Activated T-cell treated with anti-CD3 and anti-CD28 coated beads for 24 hours (primary cell): ENCODE results near the gene HK3.

Experiments
- DNase-seq: peaks from one replicate; pipeline ENCODE4 v3.0.0-alpha.2; 2020; ENCODE audit warnings: low read depth

Gene HK3, protein sequence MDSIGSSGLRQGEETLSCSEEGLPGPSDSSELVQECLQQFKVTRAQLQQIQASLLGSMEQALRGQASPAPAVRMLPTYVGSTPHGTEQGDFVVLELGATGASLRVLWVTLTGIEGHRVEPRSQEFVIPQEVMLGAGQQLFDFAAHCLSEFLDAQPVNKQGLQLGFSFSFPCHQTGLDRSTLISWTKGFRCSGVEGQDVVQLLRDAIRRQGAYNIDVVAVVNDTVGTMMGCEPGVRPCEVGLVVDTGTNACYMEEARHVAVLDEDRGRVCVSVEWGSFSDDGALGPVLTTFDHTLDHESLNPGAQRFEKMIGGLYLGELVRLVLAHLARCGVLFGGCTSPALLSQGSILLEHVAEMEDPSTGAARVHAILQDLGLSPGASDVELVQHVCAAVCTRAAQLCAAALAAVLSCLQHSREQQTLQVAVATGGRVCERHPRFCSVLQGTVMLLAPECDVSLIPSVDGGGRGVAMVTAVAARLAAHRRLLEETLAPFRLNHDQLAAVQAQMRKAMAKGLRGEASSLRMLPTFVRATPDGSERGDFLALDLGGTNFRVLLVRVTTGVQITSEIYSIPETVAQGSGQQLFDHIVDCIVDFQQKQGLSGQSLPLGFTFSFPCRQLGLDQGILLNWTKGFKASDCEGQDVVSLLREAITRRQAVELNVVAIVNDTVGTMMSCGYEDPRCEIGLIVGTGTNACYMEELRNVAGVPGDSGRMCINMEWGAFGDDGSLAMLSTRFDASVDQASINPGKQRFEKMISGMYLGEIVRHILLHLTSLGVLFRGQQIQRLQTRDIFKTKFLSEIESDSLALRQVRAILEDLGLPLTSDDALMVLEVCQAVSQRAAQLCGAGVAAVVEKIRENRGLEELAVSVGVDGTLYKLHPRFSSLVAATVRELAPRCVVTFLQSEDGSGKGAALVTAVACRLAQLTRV

GRCh38 chr5:176899296-176899891 lies at the start of gene HK3:
Gene HK3, minus strand, starts transcription at chr5:176899346. Its CDS starts 3,187 bp downstream, at chr5:176896159.
- no peak for DNase-seq

DNA sequence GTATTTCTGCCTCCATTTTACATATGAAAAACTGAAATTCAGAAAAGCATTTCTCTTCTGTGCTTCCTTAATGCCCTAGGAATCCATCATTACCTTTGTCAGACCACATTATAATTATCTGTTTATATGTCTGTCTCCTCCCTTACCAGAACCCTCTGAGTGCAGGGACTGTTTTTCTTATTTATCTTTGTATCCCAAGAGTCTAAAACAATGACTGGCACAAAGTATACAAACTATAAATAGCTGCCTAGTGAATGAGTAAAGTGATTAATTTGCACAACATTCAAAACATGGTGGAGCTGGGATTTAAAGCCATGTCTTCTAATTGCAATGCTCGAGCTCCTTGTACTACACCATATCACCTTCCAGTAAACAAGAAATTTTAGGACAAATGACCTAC lies 49.3 kb upstream of the HK3 start:
- DNase-seq: no peak

GRCh38 chr5:176947847-176948246 lies 48.7 kb upstream of the HK3 start:
- DNase-seq: no peak

DNA sequence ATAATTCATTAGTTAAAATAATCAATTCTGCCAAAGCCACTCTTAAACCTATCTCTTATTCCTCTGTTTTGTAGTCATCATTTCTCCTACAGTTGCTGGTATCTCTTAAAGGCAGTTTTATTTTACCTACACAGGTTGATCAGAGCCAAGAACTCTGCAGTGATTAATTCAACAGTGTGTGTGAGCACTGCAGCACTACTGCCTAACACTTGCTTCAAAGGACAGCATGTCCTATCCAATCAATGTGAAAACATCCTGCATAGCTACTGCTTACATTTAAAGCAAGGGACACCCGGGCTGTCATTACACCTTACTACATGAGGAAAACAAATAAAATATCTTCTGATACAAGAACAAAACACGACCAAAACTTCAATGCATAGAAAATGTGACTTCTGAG lies 45.1 kb upstream of the HK3 start:
- no peak for DNase-seq

GRCh38 chr5:176943816-176944215 lies 44.7 kb upstream of the HK3 start:
- DNase-seq: no peak

DNA sequence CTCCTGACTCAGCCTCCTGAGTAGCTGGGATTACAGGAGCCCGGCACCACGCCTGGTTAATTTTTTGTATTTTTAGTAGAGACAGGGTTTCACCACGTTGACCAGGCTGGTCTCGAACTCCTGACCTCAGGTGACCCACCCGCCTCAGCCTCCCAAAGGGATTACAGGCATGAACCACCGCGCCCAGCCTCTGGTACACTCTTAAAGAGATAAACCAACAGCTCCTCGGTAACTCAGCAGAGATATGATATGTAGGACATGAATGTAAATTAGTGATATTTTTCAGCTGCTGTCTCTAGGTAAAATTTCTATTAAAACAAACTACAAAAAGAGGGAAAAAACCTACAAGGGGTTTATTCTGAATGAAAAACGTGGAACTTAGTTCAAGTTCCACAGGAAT lies 42.8 kb upstream of the HK3 start:
- no peak for DNase-seq

DNA sequence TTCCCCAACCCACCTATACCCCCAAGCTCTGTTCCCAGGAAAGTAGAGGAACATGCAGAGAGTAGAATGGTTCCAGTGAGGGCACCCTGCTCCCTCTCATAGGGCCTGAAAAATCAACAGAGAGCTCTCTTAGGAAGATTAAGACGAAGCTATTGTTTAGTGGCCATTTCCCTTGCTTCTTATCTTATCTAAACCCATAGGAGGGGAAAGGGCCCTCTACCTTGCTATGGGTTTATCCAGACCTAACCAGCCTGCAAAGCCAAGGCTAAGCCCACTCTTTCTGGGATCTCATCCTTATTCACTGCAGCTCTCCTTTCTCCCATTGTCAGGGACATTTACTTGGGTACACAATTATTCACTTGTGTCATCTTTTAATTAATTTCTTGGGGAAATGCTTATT lies 39.3 kb upstream of the HK3 start:
- DNase-seq: no peak

DNA sequence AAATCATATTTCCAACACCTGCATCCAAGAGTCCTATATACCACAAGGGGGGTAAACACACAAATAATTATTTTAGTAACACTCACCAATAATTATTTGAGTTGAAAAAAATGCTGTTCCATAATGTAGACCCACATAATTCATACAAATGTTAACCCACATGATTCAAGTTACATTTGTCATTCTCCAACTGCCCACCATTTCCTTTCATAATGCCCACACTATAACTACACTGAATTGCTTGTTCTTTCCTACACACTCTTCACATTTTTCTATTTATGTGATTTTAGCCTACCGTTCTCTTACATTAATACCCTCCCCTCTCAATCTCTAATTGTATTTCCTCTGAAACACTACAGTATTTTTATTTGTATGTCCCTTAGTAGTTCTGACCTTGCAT lies 35.9 kb upstream of the HK3 start:
- no peak for DNase-seq

DNA sequence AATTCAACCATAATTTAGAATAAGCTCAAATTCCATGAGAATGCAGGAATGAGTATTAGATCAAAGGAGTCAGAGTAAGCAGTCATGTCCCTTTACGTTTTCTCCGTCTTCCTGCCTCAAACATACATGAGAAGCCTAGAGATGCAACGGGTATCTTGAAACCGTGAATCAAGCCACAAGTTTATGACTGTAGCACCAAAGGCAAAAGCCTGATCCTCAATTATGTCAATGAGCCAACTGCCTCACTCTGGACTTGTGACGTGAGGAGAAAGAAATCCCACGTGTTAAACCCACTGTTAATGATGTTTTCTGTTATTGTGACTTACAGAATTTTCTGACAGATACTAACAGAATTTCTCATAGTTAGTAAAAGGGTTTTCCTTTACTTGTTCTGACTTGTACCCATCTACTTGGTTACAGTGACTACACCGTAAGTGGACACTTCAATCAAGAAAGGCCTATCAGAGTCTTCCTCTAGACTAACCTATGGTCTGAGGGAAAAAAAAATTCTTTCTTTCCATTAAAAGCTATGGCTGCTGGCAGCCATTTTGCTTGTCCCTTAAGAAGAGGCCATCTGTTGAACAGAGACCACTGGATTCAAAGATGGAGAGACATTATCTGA lies 35.3 kb upstream of the HK3 start:
- DNase-seq: no peak

DNA sequence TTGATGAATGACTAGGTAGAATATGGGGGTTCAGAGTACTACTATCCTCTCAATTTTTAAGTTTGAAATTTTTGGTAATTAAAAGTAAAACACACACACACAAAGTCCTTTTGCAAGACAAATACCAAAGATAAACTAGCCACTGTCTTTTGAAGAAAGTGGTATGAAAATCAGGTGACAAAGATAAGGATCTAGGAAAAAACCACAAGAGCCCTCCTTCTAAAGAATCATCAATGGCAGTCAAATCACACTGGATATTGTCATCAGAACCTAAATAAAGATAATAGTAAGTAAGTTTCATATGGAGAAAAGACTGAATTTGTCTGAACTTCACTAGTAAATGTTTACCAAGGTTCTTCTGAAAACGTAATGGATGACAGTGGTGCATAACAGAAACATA lies 30.5 kb upstream of the HK3 start:
- no peak for DNase-seq

DNA sequence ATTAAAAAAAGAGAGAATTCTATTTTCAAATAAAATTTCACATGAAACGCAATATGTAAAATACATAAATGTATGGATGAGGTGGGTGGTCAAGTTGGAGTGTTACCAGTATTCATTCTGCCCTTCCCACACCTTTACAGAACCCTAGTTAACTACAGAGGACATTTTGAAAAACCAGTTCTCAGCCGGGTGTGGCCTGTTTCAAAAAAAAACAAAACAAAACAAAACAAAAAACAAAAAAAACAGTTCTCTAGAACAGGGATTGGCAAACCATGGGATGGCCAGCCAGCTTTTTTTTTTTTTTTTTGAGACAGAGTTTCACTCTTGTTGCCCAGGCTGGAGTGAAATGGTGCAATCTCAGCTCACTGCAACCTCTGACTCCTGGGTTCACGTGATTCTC lies 28.4 kb upstream of the HK3 start:
- no peak for DNase-seq

- no peak for DNase-seq
Observed at GRCh38 chr5:176922817-176923216, 23.7 kb upstream of the HK3 start.

GRCh38 chr5:176921714-176922113 lies 22.6 kb upstream of the HK3 start:
- no peak for DNase-seq

- DNase-seq: no peak
Observed at GRCh38 chr5:176918613-176919012, 19.5 kb upstream of the HK3 start.

DNA sequence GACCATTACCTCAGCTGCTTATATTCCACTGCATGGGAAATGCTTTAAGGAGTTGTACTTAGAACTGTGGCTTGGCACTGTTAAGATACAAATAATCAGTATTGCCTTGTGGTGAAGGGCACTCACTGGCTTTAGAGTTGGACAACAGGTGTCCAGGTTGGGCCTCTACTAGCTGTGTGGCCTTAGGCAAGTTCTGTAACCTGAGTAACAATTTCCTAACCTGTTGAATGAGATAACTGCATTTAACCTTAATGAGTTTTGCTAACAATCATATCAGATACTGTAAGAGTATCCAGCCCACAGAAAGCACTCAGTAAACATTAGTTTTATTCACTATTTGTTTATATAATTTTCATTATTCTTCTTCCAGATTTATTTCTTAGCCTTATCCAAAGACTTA lies 17.2 kb upstream of the HK3 start:
- no peak for DNase-seq

- no peak for DNase-seq
Observed at GRCh38 chr5:176915906-176916305, 16.8 kb upstream of the HK3 start.

DNA sequence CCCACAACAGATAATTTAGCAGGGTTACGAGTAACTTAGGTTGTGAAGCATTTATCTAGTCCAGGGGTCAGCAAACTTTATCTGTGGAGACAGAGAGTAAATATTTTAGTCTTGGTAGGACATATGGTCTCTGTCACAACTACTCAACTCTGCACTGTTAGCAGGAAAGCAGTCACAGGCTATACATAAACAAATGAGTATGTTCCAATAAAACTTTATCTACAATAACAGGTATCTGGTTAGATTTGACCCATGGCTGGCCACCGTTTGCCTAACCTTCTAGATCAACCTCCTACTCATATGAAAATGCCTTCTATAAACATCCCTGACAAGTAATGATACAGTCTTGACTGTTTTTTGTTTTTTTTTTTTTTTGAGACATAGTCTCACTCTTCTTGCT lies 13.0 kb upstream of the HK3 start:
- no peak for DNase-seq

- no peak for DNase-seq
Observed at GRCh38 chr5:176908675-176909368, 9.7 kb upstream of the HK3 start.

DNA sequence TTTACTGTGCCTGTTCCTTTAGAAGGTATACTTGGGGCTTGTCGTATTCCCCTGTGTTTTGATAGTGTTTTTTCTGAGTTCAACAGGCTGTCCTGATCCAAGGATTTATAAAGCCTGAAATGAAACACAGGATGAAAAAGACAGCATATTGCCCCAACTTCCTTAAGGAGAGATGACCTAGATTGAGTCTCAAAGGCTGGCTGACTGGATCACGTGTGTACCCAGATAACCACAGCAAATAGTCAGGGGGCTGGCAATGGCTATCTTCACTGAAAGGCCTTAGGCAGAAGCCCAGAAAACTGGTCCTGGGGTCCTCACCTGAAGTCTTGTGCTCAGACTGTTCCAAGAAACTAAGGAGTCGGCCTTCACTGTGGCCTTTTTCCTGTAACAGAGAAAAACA lies 7.7 kb upstream of the HK3 start:
- no peak for DNase-seq

DNA sequence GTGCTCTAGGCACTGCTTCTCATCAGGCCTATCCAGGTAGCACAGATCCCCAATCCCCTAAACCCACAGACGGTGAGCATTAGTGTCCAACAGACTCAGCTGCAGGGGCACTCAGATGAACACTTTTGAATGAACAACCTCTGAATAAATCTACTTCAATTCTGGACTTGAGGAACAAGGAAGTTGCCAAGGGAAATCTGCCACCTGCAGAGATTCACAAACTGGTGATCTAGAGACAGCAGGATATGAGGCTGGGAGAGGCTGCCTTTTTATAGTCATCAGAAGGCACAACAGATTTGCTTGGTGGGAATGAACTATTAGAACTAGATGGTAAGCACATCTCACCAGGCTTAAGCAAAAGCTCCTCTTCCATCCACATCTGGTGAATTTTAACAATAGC lies 7.0 kb upstream of the HK3 start:
- DNase-seq: no peak

- DNase-seq: no peak
Observed at GRCh38 chr5:176904276-176904675, 5.1 kb upstream of the HK3 start.
